PC-3 (cell line): Measurements from ENCODE around the gene KRABD2.
"Not testable (repeated sequence)": the region's sequence is repeated elsewhere in the genome, so short reads cannot be mapped to it uniquely, and the experiment has no call there.

ENCODE experiments used
- ATAC-seq: fragments of 200-7000 bp; cut with Tn5 transposase; 2 replicates; pipeline ENCODE4 v1.9.1; 2020; ENCODE audit warnings: mild to moderate bottlenecking, moderate library complexity
- BruUV-seq: library from RNA; stranded (reverse); fragments of 400-500 nt; replicated peaks from 2 replicates; lab custom pipeline; 2021; lab: Mats Ljungman, UMichigan
- CTCF ChIA-PET: fragments of 300-600 bp; sonication (Branson Sonifier 250); formaldehyde crosslinking; loops from one replicate; lab custom pipeline; 2022; ENCODE audit warnings: antibody characterized with exemption; lab: Charles Lee
- POLR2A ChIA-PET: fragments of 300-600 bp; sonication (Branson Sonifier 250); formaldehyde crosslinking; loops from one replicate; lab custom pipeline; 2022; ENCODE audit warnings: antibody characterized with exemption; ENCODE audit not compliant: unreplicated experiment; lab: Charles Lee
- DNase-seq: peaks from one replicate; pipeline ENCODE4 v3.0.0-alpha.2; 2015
- H2AFZ ChIP-seq: fragments of 300-600 bp; sonication (generic); 2 replicates; pipeline ENCODE4 v1.6.0; 2016; ENCODE audit warnings: antibody characterized with exemption, low read length
- H3F3A ChIP-seq: fragments of 300-600 bp; sonication (generic); one replicate; pipeline ENCODE4 v1.6.0; 2017; ENCODE audit warnings: antibody characterized with exemption, low read length, control low read depth, mild to moderate bottlenecking; ENCODE audit not compliant: unreplicated experiment
- H3K27ac ChIP-seq: fragments of 300-600 bp; sonication (generic); 2 replicates; pipeline ENCODE4 v1.5.1; 2016; ENCODE audit warnings: mild to moderate bottlenecking, low read length
- H3K27me3 ChIP-seq: fragments of 300-600 bp; sonication (generic); 2 replicates; pipeline ENCODE4 v1.6.1; 2016; ENCODE audit warnings: low read length, mixed read lengths
- H3K36me3 ChIP-seq: fragments of 300-600 bp; sonication (generic); 2 replicates; pipeline ENCODE4 v1.6.1; 2016; ENCODE audit warnings: low read depth, mixed run types, low read length, mixed read lengths
- H3K4me1 ChIP-seq: fragments of 300-600 bp; sonication (generic); 2 replicates; pipeline ENCODE4 v1.5.1; 2016; ENCODE audit warnings: low read length; ENCODE audit not compliant: insufficient read depth
- H3K4me2 ChIP-seq: fragments of 300-600 bp; sonication (generic); 2 replicates; pipeline ENCODE4 v1.6.0; 2016; ENCODE audit warnings: low read length
- H3K4me3 ChIP-seq: fragments of 300-600 bp; sonication (generic); 2 replicates; pipeline ENCODE4 v1.5.1; 2016; ENCODE audit warnings: mild to moderate bottlenecking, low read length, mixed read lengths
- H3K79me2 ChIP-seq: fragments of 300-600 bp; sonication (generic); 2 replicates; pipeline ENCODE4 v1.6.1; 2017; ENCODE audit warnings: low read length, mixed read lengths
- H3K9ac ChIP-seq: fragments of 300-600 bp; sonication (generic); 2 replicates; pipeline ENCODE4 v1.6.0; 2016; ENCODE audit warnings: mild to moderate bottlenecking, low read length
- H3K9me2 ChIP-seq: fragments of 300-600 bp; sonication (generic); replicated peaks from 2 replicates; pipeline ENCODE4 v1.6.1; 2016; ENCODE audit warnings: mixed run types, low read length, mixed read lengths
- H3K9me3 ChIP-seq: fragments of 300-600 bp; sonication (generic); 2 replicates; pipeline ENCODE4 v1.6.1; 2016; ENCODE audit warnings: low read length, mixed read lengths
- H4K20me1 ChIP-seq: fragments of 300-600 bp; sonication (generic); 2 replicates; pipeline ENCODE4 v1.6.1; 2016; ENCODE audit warnings: low read length, mixed read lengths
- CTCF ChIP-seq: fragments of 300-600 bp; sonication (generic); conservative IDR thresholded peaks from 2 replicates; pipeline ENCODE4 v1.5.1; 2017; ENCODE audit warnings: antibody characterized with exemption, low read depth, mild to moderate bottlenecking, low read length
- EZH2 ChIP-seq: fragments of 300-600 bp; sonication (generic); IDR thresholded peaks from one replicate; pipeline ENCODE4 v1.6.1; 2017; ENCODE audit warnings: antibody characterized with exemption, mild to moderate bottlenecking, low read length; ENCODE audit not compliant: unreplicated experiment
- EZH2phosphoT487 ChIP-seq: fragments of 300-600 bp; sonication (generic); IDR thresholded peaks from 2 replicates; pipeline ENCODE4 v1.6.1; 2018; ENCODE audit warnings: mild to moderate bottlenecking, antibody characterized with exemption, low read length, borderline replicate concordance
- intact Hi-C: fragments of 100-400 bp; cut with micrococcal nuclease; formaldehyde crosslinking; loops from 2 replicates; pipeline ENCODE4 v1.9.0; 2023

KRABD2 gene

DNA sequence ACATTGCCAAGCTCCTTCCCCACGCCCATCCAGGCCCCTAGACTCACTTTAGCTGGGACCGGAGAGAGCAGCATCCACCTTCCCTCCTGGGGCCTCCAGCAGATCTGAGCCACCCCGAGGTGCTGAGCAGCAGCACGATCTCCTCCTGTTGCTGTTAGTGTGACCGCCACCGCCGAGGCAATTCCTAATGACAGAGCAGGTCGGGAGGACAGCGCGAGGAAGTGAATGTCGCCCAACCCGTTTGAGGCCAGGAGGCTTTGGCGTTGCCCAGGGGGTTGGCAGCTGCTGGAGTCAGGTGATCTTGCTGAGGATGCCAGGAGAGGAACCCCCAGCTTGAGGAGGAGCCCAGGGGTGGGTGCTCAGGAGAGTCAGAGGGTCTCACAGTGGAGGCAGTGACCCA lies 21.1 kb upstream of the KRABD2 start, which contains the start of gene RNF222:
RNF222 (minus strand) TSS at position 192 of the 400 bp plus-strand sequence. CDS start 4,366 bp downstream, outside the sequence.
- Histone ChIP-seq H3K4me3 (no peak within 1 kb of the TSS), H3K36me3 (no peaks in the 10 kb centered on the region), H3K27ac (no peak within 1 kb of the TSS), H3K9me2 (no peaks in the 10 kb centered on the region), H3K4me2 (0 out of 2 replicates have a peak within 1 kb of the TSS, but pooled peaks have one; percentile 26), H3K9me3 (no peaks in the 10 kb centered on the region), H3K9ac (no peak within 1 kb of the TSS), H4K20me1 (no peaks in the 10 kb centered on the region), H3K27me3 (no peaks in the 10 kb centered on the region), H3F3A (no peaks in the 10 kb centered on the region), H2AFZ (no peak within 1 kb of the TSS), H3K79me2 (no peaks in the 10 kb centered on the region), H3K4me1 (peaks cover 11% of the 10 kb centered on the region)
- ATAC-seq (no peak), DNase-seq (peak; percentile 23)
- ChIA-PET POLR2A (no interaction called here), CTCF (no interaction called here)
- intact Hi-C loops, result no loop called here
- TF ChIP-seq EZH2phosphoT487 (no peak), CTCF (no peak), EZH2 (no peak)
- BruUV-seq, result no TSS peak

DNA sequence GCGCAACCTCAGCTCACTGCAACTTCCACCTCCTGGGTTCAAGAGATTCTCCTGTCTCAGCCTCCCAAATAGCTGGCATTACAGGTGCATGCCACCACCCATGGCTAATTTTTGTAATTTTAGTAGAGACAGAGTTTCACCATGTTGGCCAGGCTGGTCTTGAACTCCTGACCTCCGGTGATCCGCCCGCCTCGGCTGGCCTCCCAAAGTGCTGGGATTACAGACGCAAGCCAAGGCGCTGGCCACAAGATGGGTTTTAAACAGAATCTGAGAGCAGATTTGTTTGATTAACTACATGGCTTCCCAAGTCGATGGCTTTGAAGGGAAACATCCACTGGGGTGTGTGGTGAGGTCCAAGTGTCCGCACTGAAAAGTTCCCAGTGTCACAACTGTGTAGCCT lies 18.0 kb upstream of the KRABD2 start:
- intact Hi-C loops, H3K27me3 ChIP-seq, H3K36me3 ChIP-seq, BruUV-seq, H3K4me3 ChIP-seq, H3K9me3 ChIP-seq, H4K20me1 ChIP-seq, H3K27ac ChIP-seq, POLR2A ChIA-PET, H3F3A ChIP-seq, H3K9ac ChIP-seq, ATAC-seq, H3K4me2 ChIP-seq, H2AFZ ChIP-seq, H3K9me2 ChIP-seq, H3K79me2 ChIP-seq, CTCF ChIA-PET, DNase-seq: not testable (repeated sequence)
- H3K4me1 ChIP-seq, result peaks cover 11% of the 10 kb centered on the region

GRCh38 chr17:8393470-8394231 lies 17.1 kb upstream of the KRABD2 start:
- Histone ChIP-seq H2AFZ (peak overlapping the region; percentile 64), H3K4me2 (peak overlapping the region; percentile 26; the same call in 1 of the 2 replicates), H3K79me2 (no peaks in the 10 kb centered on the region), H3K9me3 (no peaks in the 10 kb centered on the region), H3K27me3 (no peaks in the 10 kb centered on the region), H3K9me2 (no peaks in the 10 kb centered on the region), H3F3A (no peaks in the 10 kb centered on the region), H3K4me1 (peaks cover 11% of the 10 kb centered on the region), H3K9ac (no peak overlapping the region), H4K20me1 (no peaks in the 10 kb centered on the region), H3K4me3 (no peak overlapping the region), H3K27ac (peak overlapping the region; percentile 49), H3K36me3 (no peaks in the 10 kb centered on the region)
- CTCF ChIA-PET, result no interaction called here
- TF ChIP-seq EZH2phosphoT487 (no peak), CTCF (no peak), EZH2 (no peak)
- ATAC-seq (peak; percentile 88), DNase-seq (peak; percentile 67)
- POLR2A ChIA-PET, result no interaction called here
- intact Hi-C loops, result no loop called here
- no TSS peak for BruUV-seq
